Activated effector memory CD4-positive, alpha-beta T cell treated with Interleukin-2 at 50 U/mL for 16 hours (primary cell): Measurements from ENCODE around the gene PSME4.
"Not testable (repeated sequence)": the region's sequence is repeated elsewhere in the genome, so short reads cannot be mapped to it uniquely, and the experiment has no call there.

Experiments
- DNase-seq: peaks from one replicate; pipeline ENCODE4 v3.0.0-alpha.2; 2020

PSME4 gene

DNA sequence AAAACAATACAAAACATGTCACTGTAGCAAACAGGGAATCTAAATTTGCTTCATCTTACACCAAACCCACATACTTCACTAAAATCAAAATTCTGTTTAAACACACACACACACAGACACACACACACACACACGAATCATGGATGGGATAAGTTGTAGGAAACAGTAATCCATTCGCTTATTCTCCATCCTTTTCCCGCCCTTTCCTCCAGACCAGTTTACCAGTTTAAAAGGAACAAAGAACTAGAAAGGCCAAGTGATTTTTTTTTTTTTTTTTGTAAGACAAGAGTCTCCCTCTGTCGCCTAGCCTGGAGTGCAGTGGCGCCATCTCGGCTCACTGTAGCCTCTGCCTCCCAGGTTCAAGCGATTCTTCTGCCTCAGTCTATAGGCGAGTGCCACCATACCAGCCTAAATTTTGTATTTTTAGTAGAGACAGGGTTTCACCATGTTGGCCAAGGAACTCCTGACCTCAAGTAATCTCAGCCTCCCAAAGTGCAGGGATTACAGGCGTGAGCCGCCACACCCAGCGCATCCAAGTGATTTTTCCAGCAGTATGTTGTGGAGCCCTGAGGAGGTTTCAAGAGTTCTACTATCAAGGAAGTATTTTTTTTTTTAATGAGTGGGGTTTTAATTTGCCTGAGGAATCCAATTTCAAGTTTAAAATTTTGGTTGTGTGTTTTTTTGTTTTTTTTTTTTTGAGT is 5.7 kb downstream of the PSME4 start:
- DNase-seq = no peak

GRCh38 chr2:53964257-53964952 is 6.4 kb downstream of the PSME4 start:
- no peak for DNase-seq

DNA sequence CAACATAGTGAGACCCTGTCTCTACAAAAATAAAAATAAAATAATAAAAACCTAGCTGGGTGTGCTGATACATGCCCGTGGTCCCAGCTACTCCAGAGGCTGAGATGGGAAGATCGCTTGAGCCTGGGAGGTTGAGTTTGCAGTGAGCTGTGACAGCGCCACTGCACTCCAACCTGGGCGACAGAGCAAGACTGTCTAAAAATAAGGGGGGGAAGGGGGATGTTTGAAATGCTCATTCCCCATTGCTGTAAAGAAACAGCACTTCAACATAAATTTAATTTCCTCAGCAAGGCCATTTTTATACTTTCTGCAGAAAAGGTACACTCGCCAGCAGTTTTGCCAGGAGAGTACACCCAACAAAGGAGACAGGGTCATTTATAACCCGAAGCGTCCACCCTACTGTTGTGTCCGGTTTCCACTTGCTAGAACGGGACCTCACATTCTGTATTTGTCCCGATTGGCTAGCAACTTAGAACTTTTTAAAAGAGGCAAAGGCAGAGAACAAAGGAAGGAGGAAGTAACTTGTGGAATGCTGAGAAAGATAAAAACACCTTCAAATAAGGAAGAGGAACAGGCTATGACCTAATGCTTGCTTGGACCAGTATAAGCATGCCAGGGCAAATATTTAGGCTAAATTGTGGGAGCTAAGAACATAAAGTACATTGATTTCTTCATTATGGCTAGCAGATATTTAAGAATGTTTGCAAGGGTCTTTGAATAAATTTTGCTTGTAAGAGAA is 9.1 kb downstream of the PSME4 start:
- DNase-seq = not testable (repeated sequence)

- no peak for DNase-seq
Measured at GRCh38 chr2:53960476-53960875, 10.3 kb downstream of the PSME4 start.

DNA sequence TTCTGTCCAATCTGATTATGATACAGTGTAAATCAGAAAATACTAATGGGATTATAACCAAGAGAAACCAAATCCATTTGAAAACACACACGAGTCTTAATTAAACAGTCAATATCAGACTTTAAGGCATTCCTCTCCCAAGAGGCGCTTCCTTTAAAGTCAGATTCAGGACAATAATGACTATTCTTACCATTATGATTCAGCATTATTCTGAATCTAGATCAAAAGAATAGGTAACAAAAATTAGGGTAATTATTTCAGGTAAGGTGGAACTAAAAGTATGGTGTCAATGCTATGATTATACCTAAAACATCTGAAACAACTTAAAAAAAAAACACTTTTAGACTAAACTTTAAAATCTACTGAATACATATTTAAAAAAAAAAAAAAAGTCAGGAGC is 12.3 kb downstream of the PSME4 start:
- no peak for DNase-seq

DNA sequence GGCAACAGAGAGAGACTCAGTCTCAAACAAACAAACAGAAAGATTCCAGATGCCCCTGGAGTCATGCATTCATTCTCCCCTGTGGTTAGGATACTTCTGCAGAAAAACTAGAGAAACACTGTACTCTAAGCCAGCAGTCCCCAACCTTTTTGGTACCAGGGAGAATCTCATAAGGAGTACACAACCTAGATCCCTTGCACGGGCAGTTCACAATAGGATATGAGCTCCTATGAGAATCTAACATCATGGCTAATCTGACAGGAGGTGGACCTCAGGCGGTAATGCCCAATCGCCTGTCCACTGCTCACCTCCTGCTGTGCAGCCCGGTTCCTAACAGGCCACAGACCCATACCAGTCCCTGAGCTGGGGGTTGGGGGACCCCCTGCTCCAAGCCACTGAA is 18.3 kb downstream of the PSME4 start:
- no peak for DNase-seq

DNA sequence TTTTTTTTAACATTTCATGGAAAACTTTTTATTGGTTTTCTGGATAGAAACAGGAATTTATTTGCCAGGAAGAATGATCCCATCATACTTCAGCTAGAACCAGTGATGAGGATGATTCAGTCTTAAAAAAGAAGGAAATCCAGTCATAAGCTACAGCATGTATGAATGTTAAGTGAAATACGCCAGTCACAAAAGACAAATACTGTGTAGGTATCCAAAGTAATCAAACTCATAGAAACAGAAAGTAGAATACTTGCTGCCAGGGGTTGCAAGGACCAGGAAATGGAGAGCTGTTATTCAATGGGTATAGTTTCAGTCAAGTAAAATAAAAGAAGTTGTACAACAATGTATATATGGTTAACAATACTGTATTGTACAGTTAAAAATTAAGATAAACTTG is 21.3 kb downstream of the PSME4 start:
- DNase-seq = no peak

GRCh38 chr2:53945538-53945937 is 25.3 kb downstream of the PSME4 start:
- no peak for DNase-seq

GRCh38 chr2:53944542-53944941 is 26.3 kb downstream of the PSME4 start:
- no peak for DNase-seq

DNA sequence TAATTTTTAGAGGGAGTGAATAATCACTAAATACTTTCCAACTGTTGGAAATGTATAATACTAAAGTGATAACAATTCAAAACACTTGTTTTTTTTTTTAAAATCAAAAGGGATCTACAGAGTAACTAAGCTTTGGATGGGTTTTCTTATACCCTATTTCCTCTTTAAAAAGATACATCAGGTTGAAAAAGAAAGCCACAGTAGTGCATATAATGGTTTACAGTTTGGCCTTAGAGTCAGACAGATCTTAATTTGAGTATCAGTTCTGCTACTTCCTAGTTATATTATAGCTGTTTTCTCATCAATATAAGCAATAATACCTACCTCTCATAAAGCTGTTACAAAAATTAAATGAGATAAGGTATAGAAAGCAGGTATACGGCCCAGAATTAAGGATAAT is 28.5 kb downstream of the PSME4 start:
- DNase-seq = no peak

DNA sequence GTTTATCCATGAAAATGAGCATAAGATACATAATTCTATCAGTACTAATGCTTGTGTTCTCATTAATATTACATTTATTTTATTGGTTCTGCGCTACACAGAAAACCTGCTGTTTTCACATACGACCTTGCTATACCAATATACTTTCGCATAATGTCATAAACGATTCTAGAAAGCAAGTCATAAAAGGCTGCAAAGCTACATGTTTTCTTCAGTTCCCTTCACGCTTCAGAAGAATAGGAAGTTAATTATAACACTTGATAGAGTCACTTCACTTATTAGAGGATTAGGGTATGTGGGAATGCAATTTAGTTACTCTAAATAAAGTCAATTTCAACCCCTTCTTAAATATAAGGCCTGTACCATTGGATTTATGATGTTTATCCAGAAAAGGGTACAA is 29.0 kb downstream of the PSME4 start:
- DNase-seq = no peak

DNA sequence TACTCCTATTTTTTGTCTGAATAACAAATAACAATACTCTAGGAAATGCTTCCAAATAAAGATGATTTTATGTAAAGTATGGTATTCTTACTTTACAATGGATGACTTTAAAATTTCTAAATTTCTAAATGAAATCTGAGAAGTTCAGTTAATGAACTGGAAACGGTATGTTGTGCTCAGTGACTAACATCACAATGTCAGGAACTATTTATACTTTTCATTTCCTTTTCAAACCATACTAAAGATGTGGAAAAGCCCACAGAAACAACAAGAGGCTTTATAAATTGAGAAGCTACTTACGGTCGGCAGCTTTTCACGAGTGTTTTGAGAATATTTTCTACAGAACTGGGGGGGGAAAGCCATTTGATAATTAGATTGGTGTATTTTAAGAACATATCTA is 31.1 kb downstream of the PSME4 start:
- no peak for DNase-seq

- no peak for DNase-seq
Measured at GRCh38 chr2:53938904-53939303, 31.9 kb downstream of the PSME4 start.

- DNase-seq = no peak
Measured at GRCh38 chr2:53933329-53933728, 37.5 kb downstream of the PSME4 start.

- DNase-seq = not testable (repeated sequence)
Measured at GRCh38 chr2:53926321-53926720, 44.5 kb downstream of the PSME4 start.

GRCh38 chr2:53913721-53914120 is 57.1 kb downstream of the PSME4 start:
- no peak for DNase-seq

GRCh38 chr2:53911434-53912189 is 59.2 kb downstream of the PSME4 start:
- DNase-seq = no peak

- DNase-seq = no peak
Measured at GRCh38 chr2:53907582-53907981, 63.2 kb downstream of the PSME4 start.

GRCh38 chr2:53905396-53905795 is 65.4 kb downstream of the PSME4 start:
- DNase-seq = no peak

GRCh38 chr2:53903011-53903410 is 67.8 kb downstream of the PSME4 start:
- DNase-seq = no peak

- DNase-seq = no peak
Measured at GRCh38 chr2:53901192-53901591, 69.6 kb downstream of the PSME4 start.

GRCh38 chr2:53896864-53897263 is 73.9 kb downstream of the PSME4 start:
- DNase-seq = no peak
